ENCODE data around the gene CPAMD8. TPM values are rescaled to one million over a fixed set of nuclear protein-coding genes. Genes with fewer than 3 reads are reported as not detected.

CPAMD8 gene
- total and polyA plus RNA-seq, 2 of the 8 experiments (the other 6 are each of a cell fraction or from before 2014, with no cell fraction given): 6.1 to 9.2 TPM

DNA sequence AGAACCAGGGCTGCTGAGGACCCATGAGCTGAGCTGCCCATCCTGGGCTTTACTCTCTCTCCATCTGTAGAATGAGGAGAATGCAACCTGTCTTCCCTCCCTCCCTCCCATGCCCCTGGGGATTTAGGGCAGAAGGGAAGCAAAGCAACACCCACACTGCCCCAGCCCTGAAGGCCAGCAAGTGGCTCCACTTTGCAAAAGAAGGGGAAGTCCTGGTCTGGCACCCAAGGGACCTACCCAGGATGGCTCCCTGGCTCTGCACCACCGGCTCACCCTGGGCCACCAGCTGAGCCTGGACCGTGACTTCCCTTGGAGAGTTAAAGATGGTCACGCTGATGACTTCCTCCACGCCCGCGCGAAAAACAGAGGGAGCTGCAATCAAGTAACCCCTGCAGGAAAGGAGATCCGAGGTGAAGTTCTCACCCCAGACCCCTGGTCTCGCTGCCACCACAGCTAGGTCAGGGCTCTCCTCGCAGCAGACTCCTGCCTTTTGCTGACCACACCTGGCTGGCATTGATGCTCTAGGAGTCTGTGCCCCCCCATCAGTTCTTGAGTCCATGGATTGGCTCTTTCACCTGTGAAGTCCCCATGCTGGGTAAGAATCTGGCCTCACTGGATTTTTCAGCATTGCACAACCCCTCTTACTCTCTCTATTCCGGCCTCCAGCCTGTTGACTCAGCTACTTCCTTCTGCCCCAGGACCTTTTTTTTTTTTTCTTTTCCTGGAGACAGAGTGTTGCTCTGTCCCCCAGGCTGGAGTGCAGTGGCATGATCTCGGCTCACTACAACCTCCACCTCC is 4.6 kb downstream of the CPAMD8 start (continued):
- TF ChIP-seq EP300 (IDR thresholded peaks at IDR 0.05; ENCODE audit: borderline replicate concordance in 1 of 2, low read depth in 2 of 2, low read length in 2 of 2) (no peak), TCF12 (IDR thresholded peaks at IDR 0.05; ENCODE audit: low read depth, low read length) (no peak), SRF (IDR thresholded peaks at IDR 0.05; ENCODE audit: low read depth, low read length) (no peak), FOSL1 (IDR thresholded peaks at IDR 0.05; ENCODE audit: insufficient read depth, low read depth, low read length) (no peak), GABPA (IDR thresholded peaks at IDR 0.05; ENCODE audit: borderline replicate concordance, insufficient read depth, low read length) (no peak), CBX8 (IDR thresholded peaks at IDR 0.05; ENCODE audit: borderline replicate concordance, low read depth, low read length) (no peak), KDM1A (IDR thresholded peaks at IDR 0.05; ENCODE audit: borderline replicate concordance, low read length) (no peak), HDAC6 (IDR thresholded peaks at IDR 0.05; ENCODE audit: low read depth, low read length) (no peak), TEAD4 (IDR thresholded peaks at IDR 0.05; ENCODE audit: low read depth, low read length) (no peak), PHF8 (conservative IDR thresholded peaks at IDR 0.05; ENCODE audit: low read depth, low read length) (no peak)

Measured in H1 (cell line).